HEK293T (cell line): ENCODE measurements around the gene TANC1.

Experiments used
- BHLHE40 ChIP-seq: fragments of 450-650 bp; IDR thresholded peaks from 2 replicates; pipeline ENCODE4 v1.6.1; 2016; ENCODE audit warnings: mild to moderate bottlenecking, moderate library complexity, borderline replicate concordance
- FOXA1 ChIP-seq: fragments of 450-650 bp; IDR thresholded peaks from 2 replicates; pipeline ENCODE4 v1.6.1; 2016; ENCODE audit warnings: mild to moderate bottlenecking
- SP1 ChIP-seq: fragments of 450-650 bp; IDR thresholded peaks from 2 replicates; pipeline ENCODE4 v1.6.1; 2017

- TF ChIP-seq FOXA1 (no peak), SP1 (no peak), BHLHE40 (no peak)
These were observed 133.5 kb downstream of the TANC1 start for GRCh38 chr2:159101755-159102489.
